Gastrocnemius medialis (tissue), 4 donors: ENCODE measurements around the gene PER3. TPM values are rescaled to one million over a fixed set of nuclear protein-coding genes. Genes with fewer than 3 reads are reported as not detected.

Source experiments
- ATAC-seq, 2 donors: fragments of 150-250 bp; one replicate each; pipeline ENCODE4 v1.9.1; 2016
- DNase-seq, 2 donors: peaks; one replicate each; pipeline ENCODE4 v3.0.0-alpha.2; 2019
- H3K27ac ChIP-seq, 4 donors: fragments of 200-600 bp; sonication (generic); 1 replicate in 1 of 4; 2 replicates in 3 of 4; pipeline ENCODE4 v1.5.1; 2016 to 2018; ENCODE audit warnings: mild to moderate bottlenecking in 2 of 4, moderate library complexity in 1 of 4
- H3K27me3 ChIP-seq, 3 donors: fragments of 200-600 bp; sonication (generic) in 2 of 3; 1 replicate in 1 of 3; 2 replicates in 2 of 3; pipeline versions ENCODE4 v1.5.1 to v1.6.0; 2016 to 2019; ENCODE audit warnings: mild to moderate bottlenecking in 1 of 3, moderate library complexity in 1 of 3
- H3K36me3 ChIP-seq, 2 donors: fragments of 200-600 bp; sonication (generic) in 1 of 2; one replicate each; pipeline ENCODE4 v1.5.1; 2017 to 2018
- H3K4me1 ChIP-seq, 2 donors: fragments of 200-600 bp; sonication (generic) in 1 of 2; one replicate each; pipeline ENCODE4 v1.5.1; 2016 to 2017; ENCODE audit warnings: mild to moderate bottlenecking in 2 of 2
- H3K4me3 ChIP-seq, 4 donors: fragments of 200-600 bp; sonication (generic) in 3 of 4; 1 replicate in 1 of 4; 2 replicates in 3 of 4; pipeline ENCODE4 v1.5.1; 2016 to 2019; ENCODE audit warnings: mild to moderate bottlenecking in 2 of 4
- H3K9me3 ChIP-seq, 3 donors: fragments of 200-600 bp; sonication (generic) in 2 of 3; 1 replicate in 1 of 3; 2 replicates in 2 of 3; pipeline ENCODE4 v1.5.1; 2016 to 2019
- CTCF ChIP-seq, 5 experiments: fragments of 450-650 bp in 3 of 5; fragments of 200-600 bp in 2 of 5; sonication (generic) in 2 of 5; IDR thresholded peaks in 4 of 5; conservative IDR thresholded peaks in 1 of 5; 1 replicate in 4 of 5; 2 replicates in 1 of 5; pipeline ENCODE4 v1.5.1; 2016 to 2019; ENCODE audit warnings: antibody characterized with exemption in 5 of 5, mild to moderate bottlenecking in 3 of 5, moderate library complexity in 3 of 5
- POLR2A ChIP-seq, 2 donors: fragments of 450-650 bp; IDR thresholded peaks; one replicate each; pipeline ENCODE4 v1.6.1; 2017; ENCODE audit warnings: antibody characterized with exemption in 2 of 2, mild to moderate bottlenecking in 2 of 2, moderate library complexity in 2 of 2
- in situ Hi-C, 4 donors: fragments of 200-750 bp; cut with MboI; loops; one replicate each; pipeline versions ENCODE4 v1.15.0 to v1.8.0; 2017; ENCODE audit warnings: low sequenced_read_pairs in 4 of 4
- intact Hi-C: fragments of 100-400 bp; cut with DNase I; formaldehyde crosslinking; loops from one replicate; pipeline ENCODE4 v1.15.1; 2023; ENCODE audit warnings: low total_unique reads
- total RNA-seq, 4 donors: library from RNA; depleted of rRNA; stranded (reverse); fragments of >200 nt; gene quantifications; one replicate each; pipeline versions ENCODE4 v1.1.0 to v1.2.3, GENCODE V29; 2016

The PER3 gene
- total RNA-seq, 4 donors from 2014 or later, result 3.7 to 7.1 (median 5.5) TPM

GRCh38 chr1:7767176-7767575 is 16.9 kb upstream of the PER3 start:
- intact Hi-C loops, result no loop called here
- in situ Hi-C loops, result no loop called here
- TF ChIP-seq CTCF (IDR thresholded peaks at IDR 0.05 in 4 of 5, conservative IDR thresholded peaks at IDR 0.05 in 1 of 5) (no peak), POLR2A (IDR thresholded peaks at IDR 0.05) (no peak)
- Histone ChIP-seq H3K27me3 (no peaks in the 10 kb centered on the region), H3K4me1 (peaks cover 2 to 4% of the 10 kb centered on the region in 2 donors), H3K27ac (no peak overlapping the region), H3K9me3 (no peaks in the 10 kb centered on the region), H3K4me3 (no peak overlapping the region), H3K36me3 (no peaks in the 10 kb centered on the region)
- DNase-seq (no peak), ATAC-seq (no peak)

- no peak for ATAC-seq
- peaks cover 6 to 11% of the 10 kb centered on the region in 2 donors for H3K4me1 ChIP-seq
- no peak overlapping the region for H3K4me3 ChIP-seq
- no peaks in the 10 kb centered on the region for H3K27me3 ChIP-seq
- in situ Hi-C loops, result no loop called here
- H3K36me3 ChIP-seq, result peaks cover 0 to 7% of the 10 kb centered on the region in 2 donors
- H3K27ac ChIP-seq, result no peak overlapping the region
- TF ChIP-seq POLR2A (IDR thresholded peaks at IDR 0.05) (no peak), CTCF (IDR thresholded peaks at IDR 0.05 in 4 of 5, conservative IDR thresholded peaks at IDR 0.05 in 1 of 5) (no peak)
- no peak for DNase-seq
- no peaks in the 10 kb centered on the region for H3K9me3 ChIP-seq
- intact Hi-C loops, result no loop called here
Observed at GRCh38 chr1:7768583-7768982, 15.5 kb upstream of the PER3 start.

GRCh38 chr1:7769673-7770412 is 14.2 kb upstream of the PER3 start:
- no peaks in the 10 kb centered on the region for H3K9me3 ChIP-seq
- ATAC-seq, result no peak
- peaks cover 0 to 7% of the 10 kb centered on the region in 2 donors for H3K36me3 ChIP-seq
- H3K4me1 ChIP-seq, result peaks cover 6 to 11% of the 10 kb centered on the region in 2 donors
- H3K27ac ChIP-seq, result peak overlapping the region; percentile 84 to 97 (median 97)
- TF ChIP-seq POLR2A (IDR thresholded peaks at IDR 0.05), result no peak
- TF ChIP-seq CTCF (IDR thresholded peaks at IDR 0.05 in 4 of 5, conservative IDR thresholded peaks at IDR 0.05 in 1 of 5), result no peak
- no peak for DNase-seq
- intact Hi-C loops, result loop anchor here (10.0 kb wide), 1 partner anchor 1065 kb away; the partner anchor contains the start of gene DNAJC11
- in situ Hi-C loops, result no loop called here
- H3K4me3 ChIP-seq, result peak overlapping the region in 2 of 4 donors; percentile 75 to 78
- H3K27me3 ChIP-seq, result no peaks in the 10 kb centered on the region

GRCh38 chr1:7770669-7770996 is 13.5 kb upstream of the PER3 start:
- ATAC-seq (peak; percentile 63 to 74), DNase-seq (peak; percentile 29 to 30)
- Histone ChIP-seq H3K36me3 (peaks cover 0 to 7% of the 10 kb centered on the region in 2 donors), H3K9me3 (no peaks in the 10 kb centered on the region), H3K4me3 (peak overlapping the region; percentile 75 to 96 (median 84)), H3K27ac (peak overlapping the region; percentile 84 to 97 (median 97)), H3K4me1 (peaks cover 6 to 11% of the 10 kb centered on the region in 2 donors), H3K27me3 (no peaks in the 10 kb centered on the region)
- intact Hi-C loops, result loop anchor here (10.0 kb wide), 1 partner anchor 1066 kb away; the partner anchor contains the start of gene DNAJC11
- TF ChIP-seq CTCF (IDR thresholded peaks at IDR 0.05 in 4 of 5, conservative IDR thresholded peaks at IDR 0.05 in 1 of 5) (no peak), POLR2A (IDR thresholded peaks at IDR 0.05) (no peak)
- in situ Hi-C loops, result no loop called here
